Measurements from ENCODE around the gene KRTAP19-5. TPM values are rescaled to one million over a fixed set of nuclear protein-coding genes. Genes with fewer than 3 reads are reported as not detected.
A peak's percentile ranks its signal among the peaks of the same experiment; 100 is the strongest.

The KRTAP19-5 gene
- total and polyA plus RNA-seq, 10 donors, result not detected

GRCh38 chr21:30478004-30478403, 23.9 kb downstream of the KRTAP19-5 start:
- DNase-seq, result no peak
- H3K9me3 ChIP-seq, result no peaks in the 10 kb centered on the region
- no peak overlapping the region for H3K27ac ChIP-seq
- no peaks in the 10 kb centered on the region for H3K27me3 ChIP-seq (replicated peaks in 1 of 7)
- no peaks in the 10 kb centered on the region for H3K36me3 ChIP-seq
- H3K4me1 ChIP-seq, result no peaks in the 10 kb centered on the region
- WGBS, 5 donors, result 45 to 73% (median 57%) methylated on average over 3 of the region's 3 CpGs
- intact Hi-C loops (cut with DNase I; ENCODE audit: low total_unique reads), result no loop called here
- H3K4me3 ChIP-seq, result no peak overlapping the region
- TF ChIP-seq POLR2A (IDR thresholded peaks at IDR 0.05) (no peak), POLR2AphosphoS5 (IDR thresholded peaks at IDR 0.05) (no peak), CTCF (IDR thresholded peaks at IDR 0.05 in 8 of 11, conservative IDR thresholded peaks at IDR 0.05 in 3 of 11) (no peak)

DNA sequence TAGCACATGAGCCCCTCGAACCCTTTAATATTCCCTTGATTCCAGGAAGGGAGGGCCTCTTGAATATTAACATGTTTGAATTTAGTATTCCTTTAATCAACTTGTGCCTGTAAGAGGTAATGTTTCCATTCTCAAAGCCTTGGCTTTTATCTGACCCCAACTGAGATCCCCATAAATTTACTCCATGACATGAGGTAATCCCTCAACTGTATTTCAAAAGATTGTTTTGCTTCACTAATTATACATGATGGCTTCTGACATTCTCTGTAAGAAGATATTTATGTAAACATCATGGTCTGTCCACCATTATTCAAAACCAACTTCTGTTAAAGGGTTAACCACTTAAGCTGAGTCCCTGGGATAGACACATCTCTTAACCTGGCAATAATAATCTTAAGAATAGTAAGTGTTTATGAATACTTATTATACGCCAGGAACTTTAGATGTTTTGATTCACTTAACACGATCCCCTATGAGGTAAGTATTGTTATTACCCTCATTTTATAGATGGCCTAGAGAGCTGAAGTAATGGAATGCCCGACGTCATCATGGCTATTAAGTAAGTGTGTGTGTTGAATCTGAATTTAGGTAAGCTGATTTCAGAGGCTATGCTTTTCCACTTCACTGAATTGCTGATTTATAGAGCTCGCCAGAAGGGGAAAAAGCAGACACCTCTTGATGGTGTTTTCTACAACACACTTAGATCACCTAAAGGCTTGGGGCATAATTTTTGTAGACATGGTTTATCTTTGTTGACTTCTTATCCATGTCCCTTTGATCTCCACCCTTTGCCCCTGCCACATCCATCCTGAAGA, 32.8 kb downstream of the KRTAP19-5 start:
- TF ChIP-seq CTCF (IDR thresholded peaks at IDR 0.05 in 8 of 11, conservative IDR thresholded peaks at IDR 0.05 in 3 of 11) (no peak), POLR2A (IDR thresholded peaks at IDR 0.05) (no peak)
- H3K36me3 ChIP-seq, result no peaks in the 10 kb centered on the region
- DNase-seq, result no peak
- H3K27ac ChIP-seq, result no peak overlapping the region
- intact Hi-C loops (cut with DNase I; ENCODE audit: low total_unique reads), result no loop called here
- no peaks in the 10 kb centered on the region for H3K4me1 ChIP-seq
- H3K4me3 ChIP-seq, result no peak overlapping the region
- H3K9me3 ChIP-seq, result no peaks in the 10 kb centered on the region
- no peaks in the 10 kb centered on the region for H3K27me3 ChIP-seq (replicated peaks in 1 of 7)
- 48 to 64% (median 63%) methylated on average over 6 of the region's 6 CpGs for WGBS, 5 donors

DNA sequence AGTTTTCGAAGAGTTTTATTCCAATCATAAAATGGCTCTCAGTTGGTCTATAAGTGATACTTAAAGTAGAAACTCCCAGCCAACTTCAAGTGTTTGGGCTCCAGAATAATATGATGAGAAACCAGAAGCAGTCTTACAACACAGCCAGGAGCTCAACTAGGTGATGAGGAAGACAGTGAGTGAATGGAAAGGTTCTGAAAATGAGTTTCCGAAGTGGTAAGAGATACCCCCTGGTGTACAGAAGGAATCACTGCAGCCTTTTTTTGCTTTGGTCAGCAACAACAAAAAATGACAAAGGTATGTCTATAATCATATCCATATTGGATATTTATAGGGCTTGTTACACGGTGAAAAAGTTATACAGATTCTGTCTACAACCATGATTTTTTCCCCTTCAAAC, 38.2 kb downstream of the KRTAP19-5 start:
- Histone ChIP-seq H3K9me3 (no peaks in the 10 kb centered on the region), H3K4me1 (no peaks in the 10 kb centered on the region), H3K36me3 (no peaks in the 10 kb centered on the region), H3K27ac (no peak overlapping the region), H3K4me3 (no peak overlapping the region), H3K27me3 (replicated peaks in 1 of 7) (no peaks in the 10 kb centered on the region)
- TF ChIP-seq POLR2AphosphoS5 (IDR thresholded peaks at IDR 0.05) (no peak), CTCF (IDR thresholded peaks at IDR 0.05 in 8 of 11, conservative IDR thresholded peaks at IDR 0.05 in 3 of 11) (peak in 1 of 11 experiments; percentile 19)
- 38 to 68% (median 52%) methylated on average over 3 of the region's 3 CpGs for WGBS, 5 donors
- intact Hi-C loops (cut with DNase I; ENCODE audit: low total_unique reads), result no loop called here
- DNase-seq, result no peak

Small RNAs within 50 kb of the gene (small RNA-seq; reads per million reads assigned to genes)
- gene AP000567.1 (0 reads per million in 4 donors), gene KRTAP19-10P (0 reads per million in 4 donors), gene KRTAP19-11P (0 reads per million in 4 donors), gene KRTAP19-9P (0 reads per million in 4 donors)

Other genes starting within 250 kb of the KRTAP19-5 start
- gene KRTAP24-1, start 219.2 kb downstream of the KRTAP19-5 start, total RNA-seq, result not detected
- not detected for gene KRTAP24-1, start 219.2 kb downstream of the KRTAP19-5 start, polyA plus RNA-seq
- not detected for gene KRTAP25-1, start 212.6 kb downstream of the KRTAP19-5 start, total RNA-seq
- not detected for gene KRTAP25-1, start 212.6 kb downstream of the KRTAP19-5 start, polyA plus RNA-seq
- gene KRTAP26-1, start 181.8 kb downstream of the KRTAP19-5 start, total RNA-seq, result not detected
- not detected for gene KRTAP26-1, start 181.8 kb downstream of the KRTAP19-5 start, polyA plus RNA-seq
- gene KRTAP27-1, start 164.4 kb downstream of the KRTAP19-5 start, total RNA-seq, result not detected
- gene KRTAP27-1, start 164.4 kb downstream of the KRTAP19-5 start, polyA plus RNA-seq, result not detected
- not detected for gene KRTAP23-1, start 153.5 kb downstream of the KRTAP19-5 start, total RNA-seq
- not detected for gene KRTAP23-1, start 153.5 kb downstream of the KRTAP19-5 start, polyA plus RNA-seq
- gene KRTAP13-2, start 129.9 kb downstream of the KRTAP19-5 start, total RNA-seq, result not detected
- gene KRTAP13-2, start 129.9 kb downstream of the KRTAP19-5 start, polyA plus RNA-seq, result not detected
- not detected for gene KRTAP13-1, start 106.1 kb downstream of the KRTAP19-5 start, total RNA-seq
- not detected for gene KRTAP13-1, start 106.1 kb downstream of the KRTAP19-5 start, polyA plus RNA-seq
- gene KRTAP13-3, start 76.2 kb downstream of the KRTAP19-5 start, total RNA-seq, result not detected
- gene KRTAP13-3, start 76.2 kb downstream of the KRTAP19-5 start, polyA plus RNA-seq, result not detected
- gene KRTAP13-4, start 71.9 kb downstream of the KRTAP19-5 start, total RNA-seq, result not detected
- not detected for gene KRTAP13-4, start 71.9 kb downstream of the KRTAP19-5 start, polyA plus RNA-seq
- gene KRTAP15-1, start 61.9 kb downstream of the KRTAP19-5 start, total RNA-seq, result not detected
- not detected for gene KRTAP15-1, start 61.9 kb downstream of the KRTAP19-5 start, polyA plus RNA-seq
- not detected for gene KRTAP19-1, start 21.8 kb downstream of the KRTAP19-5 start, total RNA-seq
- gene KRTAP19-1, start 21.8 kb downstream of the KRTAP19-5 start, polyA plus RNA-seq, result not detected
- gene KRTAP19-2, start 14.7 kb downstream of the KRTAP19-5 start, total RNA-seq, result not detected
- not detected for gene KRTAP19-2, start 14.7 kb downstream of the KRTAP19-5 start, polyA plus RNA-seq
- gene KRTAP19-3, start 10.1 kb downstream of the KRTAP19-5 start, total RNA-seq, result not detected
- not detected for gene KRTAP19-3, start 10.1 kb downstream of the KRTAP19-5 start, polyA plus RNA-seq
- not detected for gene KRTAP19-4, start 5.0 kb downstream of the KRTAP19-5 start, total RNA-seq
- gene KRTAP19-4, start 5.0 kb downstream of the KRTAP19-5 start, polyA plus RNA-seq, result not detected
- gene KRTAP19-6, start 39.7 kb upstream of the KRTAP19-5 start, total RNA-seq, result not detected
- not detected for gene KRTAP19-6, start 39.7 kb upstream of the KRTAP19-5 start, polyA plus RNA-seq
- gene KRTAP19-7, start 59.2 kb upstream of the KRTAP19-5 start, total RNA-seq, result not detected
- not detected for gene KRTAP19-7, start 59.2 kb upstream of the KRTAP19-5 start, polyA plus RNA-seq
- gene KRTAP22-2, start 88.3 kb upstream of the KRTAP19-5 start, total RNA-seq, result not detected
- not detected for gene KRTAP22-2, start 88.3 kb upstream of the KRTAP19-5 start, polyA plus RNA-seq
- not detected for gene KRTAP6-3, start 90.3 kb upstream of the KRTAP19-5 start, total RNA-seq
- not detected for gene KRTAP6-3, start 90.3 kb upstream of the KRTAP19-5 start, polyA plus RNA-seq
- not detected for gene KRTAP6-2, start 96.8 kb upstream of the KRTAP19-5 start, total RNA-seq
- gene KRTAP6-2, start 96.8 kb upstream of the KRTAP19-5 start, polyA plus RNA-seq, result not detected
- gene KRTAP22-1, start 98.9 kb upstream of the KRTAP19-5 start, total RNA-seq, result not detected
- not detected for gene KRTAP22-1, start 98.9 kb upstream of the KRTAP19-5 start, polyA plus RNA-seq
- gene KRTAP6-1, start 111.8 kb upstream of the KRTAP19-5 start, total RNA-seq, result not detected
- gene KRTAP6-1, start 111.8 kb upstream of the KRTAP19-5 start, polyA plus RNA-seq, result not detected
- not detected for gene KRTAP20-1, start 114.3 kb upstream of the KRTAP19-5 start, total RNA-seq
- not detected for gene KRTAP20-1, start 114.3 kb upstream of the KRTAP19-5 start, polyA plus RNA-seq
- gene KRTAP20-4, start 118.5 kb upstream of the KRTAP19-5 start, total RNA-seq, result not detected
- not detected for gene KRTAP20-4, start 118.5 kb upstream of the KRTAP19-5 start, polyA plus RNA-seq
- gene KRTAP20-2, start 133.1 kb upstream of the KRTAP19-5 start, total RNA-seq, result not detected
- not detected for gene KRTAP20-2, start 133.1 kb upstream of the KRTAP19-5 start, polyA plus RNA-seq
- gene KRTAP20-3, start 140.7 kb upstream of the KRTAP19-5 start, total RNA-seq, result not detected
- gene KRTAP20-3, start 140.7 kb upstream of the KRTAP19-5 start, polyA plus RNA-seq, result not detected
- not detected for gene KRTAP21-3, start 216.6 kb upstream of the KRTAP19-5 start, total RNA-seq
- gene KRTAP21-3, start 216.6 kb upstream of the KRTAP19-5 start, polyA plus RNA-seq, result not detected
- gene KRTAP21-2, start 245.1 kb upstream of the KRTAP19-5 start, total RNA-seq, result not detected
- gene KRTAP21-2, start 245.1 kb upstream of the KRTAP19-5 start, polyA plus RNA-seq, result not detected

Data from spleen (tissue), 11 donors.